Adrenal gland (tissue), 5 donors: Measurements from ENCODE around the gene LYRM7.

Source experiments
- CTCF ChIP-seq, 6 experiments: fragments of 450-650 bp in 4 of 6; fragments of 200-600 bp in 2 of 6; sonication (generic) in 1 of 6; IDR thresholded peaks; 1 replicate in 5 of 6; 2 replicates in 1 of 6; pipeline versions ENCODE4 v1.5.1 to v1.8.0; 2016 to 2021; ENCODE audit warnings: antibody characterized with exemption in 6 of 6, mild to moderate bottlenecking in 2 of 6, moderate library complexity in 1 of 6
- POLR2A ChIP-seq, 2 donors: fragments of 450-650 bp; IDR thresholded peaks; one replicate each; pipeline ENCODE4 v1.6.1; 2017; ENCODE audit warnings: antibody characterized with exemption in 2 of 2, mild to moderate bottlenecking in 2 of 2, moderate library complexity in 1 of 2
- donor health status: DM: no; HTN: no; CAD: no.

- TF ChIP-seq POLR2A (IDR thresholded peaks at IDR 0.05) (no peak), CTCF (IDR thresholded peaks at IDR 0.05) (no peak)
These were observed 41.4 kb upstream of the LYRM7 start for GRCh38 chr5:131129306-131129705.
